HG03457 (cell line): ENCODE results near the gene SMPDL3A.

ENCODE experiments used
- ATAC-seq: cut with Tn5 transposase; IDR thresholded peaks from one replicate; pipeline ENCODE4 v1.9.1; 2021; ENCODE audit warnings: moderate number of reproducible peaks; ENCODE audit not compliant: unreplicated experiment

Gene SMPDL3A

DNA sequence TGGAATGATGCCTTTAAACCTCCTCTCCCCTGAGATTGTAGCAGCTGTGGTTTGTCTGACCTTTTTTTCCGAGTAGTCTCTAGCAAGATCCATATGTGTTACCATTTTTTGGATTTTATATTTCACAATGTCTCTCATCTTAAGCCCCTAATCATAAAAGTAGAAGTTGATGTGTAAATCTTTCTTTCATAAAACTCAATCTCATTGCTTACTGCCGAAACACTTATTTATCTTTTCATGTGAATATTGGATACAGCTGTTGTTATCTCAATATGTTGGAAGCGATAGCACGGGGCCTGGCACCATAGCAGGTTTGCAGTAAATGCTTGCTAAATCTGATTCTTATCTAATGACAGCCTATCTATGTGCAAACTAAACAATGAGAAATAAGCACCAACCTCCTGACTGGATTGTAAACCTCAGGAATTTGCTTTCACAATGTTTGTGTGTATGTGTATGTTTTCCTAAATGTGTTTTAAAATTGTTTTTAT, 14.2 kb downstream of the SMPDL3A start:
- no peak for ATAC-seq

DNA sequence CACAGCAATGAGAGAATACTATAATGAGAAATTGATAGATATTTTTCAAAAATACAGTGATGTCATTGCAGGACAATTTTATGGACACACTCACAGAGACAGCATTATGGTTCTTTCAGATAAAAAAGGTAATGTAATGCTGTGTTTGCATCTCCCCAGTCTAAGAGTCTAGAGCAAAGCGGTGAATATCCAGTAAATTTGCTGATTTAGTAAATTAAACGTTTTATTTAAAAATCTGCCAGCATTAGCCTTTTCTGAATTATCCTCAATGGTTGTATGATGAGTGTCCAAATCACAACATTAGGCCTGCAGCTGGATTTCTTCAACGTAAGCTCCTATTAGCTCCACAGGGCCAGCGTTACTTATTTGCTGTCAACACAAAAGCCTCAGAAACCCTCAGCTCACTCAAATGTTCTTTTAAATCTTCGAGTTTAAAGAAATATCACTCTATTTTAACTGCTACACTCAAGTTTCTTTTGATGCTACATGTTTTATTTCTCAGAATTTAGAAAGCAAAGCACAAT, 16.0 kb downstream of the SMPDL3A start:
- ATAC-seq: no peak

DNA sequence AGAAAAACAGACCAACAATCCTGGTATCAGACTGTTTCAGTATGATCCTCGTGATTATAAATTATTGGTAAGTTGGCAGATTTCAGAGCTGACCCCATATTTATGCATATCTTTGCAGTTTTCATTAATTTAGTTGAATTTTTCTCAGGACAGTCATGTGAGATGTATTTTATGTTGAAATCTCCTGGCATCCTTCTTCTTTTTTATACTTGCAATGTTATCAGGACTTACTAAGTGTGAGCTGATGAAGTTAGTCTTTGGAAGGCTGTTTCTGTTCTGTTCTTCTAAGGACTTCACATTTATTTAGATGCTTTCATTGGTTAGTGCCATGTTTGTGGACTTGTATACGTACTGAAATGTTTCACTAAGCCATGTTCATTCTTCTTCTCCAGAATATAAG, 17.2 kb downstream of the SMPDL3A start:
- ATAC-seq: no peak

DNA sequence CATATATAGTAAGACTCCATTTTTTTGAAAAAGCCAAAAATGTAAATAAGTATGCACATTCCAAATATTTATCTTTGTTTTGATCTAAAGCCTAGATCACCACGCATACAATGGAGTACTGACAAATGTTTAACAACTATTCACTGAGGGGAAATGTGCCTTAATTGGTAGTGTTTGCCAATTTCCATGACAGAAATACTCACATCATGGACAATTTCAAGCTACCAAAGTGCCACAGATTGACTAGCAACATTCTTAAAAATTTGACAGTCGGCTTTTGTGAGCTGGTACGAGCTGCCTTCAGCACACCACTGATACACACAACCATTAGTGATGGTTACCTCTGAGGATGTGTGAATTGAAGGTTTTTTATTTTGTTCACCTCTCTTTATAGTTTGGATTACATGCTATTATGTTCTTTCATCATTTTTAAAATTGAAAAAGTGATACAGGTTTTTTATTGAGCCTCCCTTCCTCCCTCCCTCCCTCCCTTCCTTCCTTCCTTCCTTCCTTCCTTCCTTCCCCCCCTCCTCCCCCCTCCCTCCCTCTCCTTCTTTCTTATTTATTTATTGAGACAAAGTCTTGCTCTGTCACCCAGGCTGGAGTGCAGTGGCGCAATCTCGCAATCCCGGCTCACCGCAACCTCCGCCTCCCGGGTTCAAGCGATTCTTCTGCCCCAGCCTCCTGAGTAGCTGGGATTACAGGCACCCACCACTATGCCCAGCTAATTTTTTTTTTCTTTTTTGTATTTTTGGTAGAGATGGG, 19.2 kb downstream of the SMPDL3A start:
- ATAC-seq: no peak

DNA sequence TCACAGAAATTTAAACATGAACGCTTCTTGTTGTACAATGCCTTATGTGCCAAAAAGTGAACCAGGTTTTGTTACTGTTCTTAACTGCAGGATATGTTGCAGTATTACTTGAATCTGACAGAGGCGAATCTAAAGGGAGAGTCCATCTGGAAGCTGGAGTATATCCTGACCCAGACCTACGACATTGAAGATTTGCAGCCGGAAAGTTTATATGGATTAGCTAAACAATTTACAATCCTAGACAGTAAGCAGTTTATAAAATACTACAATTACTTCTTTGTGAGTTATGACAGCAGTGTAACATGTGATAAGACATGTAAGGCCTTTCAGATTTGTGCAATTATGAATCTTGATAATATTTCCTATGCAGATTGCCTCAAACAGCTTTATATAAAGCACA, 19.9 kb downstream of the SMPDL3A start:
- no peak for ATAC-seq

DNA sequence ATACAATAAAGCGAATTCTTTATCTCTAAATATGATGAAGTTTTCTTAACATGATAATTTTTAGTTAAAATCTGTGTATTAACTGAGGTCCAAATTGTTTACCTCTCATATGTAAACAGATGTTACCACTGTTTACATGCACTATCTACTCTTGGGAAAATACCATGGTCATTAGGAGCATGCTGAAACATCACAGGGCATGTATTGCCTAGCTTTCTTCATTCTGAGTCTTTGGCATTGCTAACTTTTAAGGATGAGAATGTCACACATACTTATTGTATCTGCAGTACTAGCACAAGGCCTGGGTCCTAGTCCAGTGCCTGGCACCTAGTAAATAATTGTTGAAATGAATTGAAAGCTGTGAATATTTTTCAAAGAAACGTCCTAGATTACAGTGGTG, 20.6 kb downstream of the SMPDL3A start:
- ATAC-seq: no peak

DNA sequence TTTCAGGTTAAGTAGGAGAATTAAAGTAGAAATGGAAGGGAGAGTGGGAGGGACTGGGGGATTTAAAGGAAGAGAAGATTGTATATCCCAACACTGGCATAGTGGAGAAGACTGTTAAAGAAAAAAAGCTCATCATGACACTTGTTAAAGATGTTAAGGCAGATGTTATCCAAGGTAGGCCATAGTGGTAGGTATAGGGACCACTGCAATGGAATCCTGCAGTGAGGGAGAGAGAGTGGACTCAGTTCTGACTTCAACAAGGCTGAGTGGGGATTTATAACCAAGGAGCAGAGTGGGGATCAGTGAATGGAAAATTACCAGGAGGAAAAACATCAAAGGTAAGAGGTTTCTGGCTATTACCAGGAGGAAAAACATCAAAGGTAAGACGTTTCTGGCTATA, 21.1 kb downstream of the SMPDL3A start:
- no peak for ATAC-seq

DNA sequence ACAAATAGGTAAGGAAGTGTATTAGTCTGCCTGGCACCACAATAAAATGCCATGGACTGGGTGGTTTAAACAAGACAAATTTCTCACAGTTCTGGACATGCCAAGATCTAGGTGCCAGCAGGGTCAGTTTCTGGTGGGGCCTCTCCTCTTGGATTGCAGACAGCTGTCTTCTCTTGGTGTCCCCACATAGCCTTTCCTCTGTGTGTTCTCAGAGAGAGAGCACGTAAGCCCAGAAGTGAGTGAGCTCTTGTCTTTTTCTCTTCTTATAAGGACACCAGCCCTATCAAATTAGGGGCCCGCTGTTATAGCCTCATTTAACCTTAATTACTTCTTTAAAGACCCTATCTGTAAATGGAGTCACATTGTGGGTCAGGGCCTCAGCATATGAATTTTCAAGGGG, 28.3 kb downstream of the SMPDL3A start:
- no peak for ATAC-seq

DNA sequence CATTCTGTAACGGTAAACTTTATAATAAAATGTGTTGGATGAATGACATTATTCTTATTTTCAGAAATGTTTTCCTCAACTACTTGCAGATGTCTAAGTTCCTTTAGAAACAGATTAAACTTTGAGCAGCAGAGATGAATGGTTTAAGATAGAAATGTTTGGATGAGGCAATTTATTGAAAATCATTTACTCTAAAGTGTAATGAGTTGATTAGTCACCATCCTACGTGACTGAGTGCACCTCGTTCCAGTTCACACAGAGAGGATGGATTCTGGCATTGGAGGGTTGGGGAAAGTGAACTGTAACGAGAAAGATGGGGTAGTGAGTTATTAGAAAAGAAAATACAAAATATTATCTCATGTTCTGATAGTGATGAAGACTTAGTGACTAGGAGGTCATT, 28.7 kb downstream of the SMPDL3A start:
- ATAC-seq: no peak

DNA sequence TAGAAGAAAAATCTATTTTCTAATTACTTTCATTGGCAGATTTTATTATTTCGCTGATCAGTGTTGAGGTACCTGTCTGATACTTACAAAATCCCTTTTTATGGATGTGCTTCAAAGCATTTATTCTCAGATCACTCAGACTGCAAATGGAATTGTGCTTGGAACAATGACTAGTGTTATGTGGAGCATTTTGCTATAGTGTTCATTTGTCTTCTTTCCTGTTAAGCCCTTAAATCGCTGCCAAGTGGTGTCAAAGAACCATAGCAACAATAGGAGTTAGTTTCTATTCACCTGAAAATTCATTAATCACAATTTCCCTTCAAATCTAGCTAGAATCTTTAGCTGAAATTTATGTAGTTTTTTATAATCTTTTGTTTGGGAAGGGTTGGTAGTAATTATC, 29.8 kb downstream of the SMPDL3A start:
- no peak for ATAC-seq

DNA sequence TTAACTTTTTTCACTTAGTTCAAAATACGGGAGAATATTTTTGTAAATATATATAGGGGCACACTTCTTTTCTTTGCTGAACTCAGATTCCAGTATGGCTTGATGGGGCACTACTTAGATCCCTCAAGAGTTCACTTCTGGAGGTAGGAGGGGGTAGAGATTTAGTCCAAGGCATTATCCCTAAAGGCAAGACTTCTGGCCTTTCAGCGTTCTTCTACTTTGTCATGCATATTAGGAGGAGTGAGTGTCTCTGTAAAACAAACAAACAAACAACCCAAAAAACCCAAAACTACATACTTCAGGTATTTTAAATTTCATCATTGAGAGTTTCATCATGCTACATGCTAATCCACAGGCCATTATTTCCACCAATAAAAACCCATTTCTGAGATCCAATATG, 32.0 kb downstream of the SMPDL3A start:
- ATAC-seq: no peak

DNA sequence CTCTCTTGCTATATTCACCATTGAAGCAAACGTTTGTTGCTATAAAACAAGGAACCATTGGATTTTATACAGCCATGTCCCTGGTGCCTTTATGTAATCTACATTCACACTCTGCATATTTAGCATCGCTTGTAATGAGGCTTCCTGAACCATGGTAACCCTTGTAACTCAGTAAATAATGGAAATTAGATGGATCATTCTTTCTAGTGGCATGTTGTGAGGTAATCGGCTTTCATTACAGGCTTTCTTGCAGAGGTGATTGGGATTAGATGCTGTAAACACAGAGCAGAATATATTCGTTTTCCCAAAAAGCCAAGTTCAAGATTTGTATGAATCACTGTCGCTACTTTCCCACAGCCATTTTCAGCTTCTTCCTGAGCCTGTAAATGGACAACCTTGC, 36.1 kb downstream of the SMPDL3A start:
- ATAC-seq: no peak

DNA sequence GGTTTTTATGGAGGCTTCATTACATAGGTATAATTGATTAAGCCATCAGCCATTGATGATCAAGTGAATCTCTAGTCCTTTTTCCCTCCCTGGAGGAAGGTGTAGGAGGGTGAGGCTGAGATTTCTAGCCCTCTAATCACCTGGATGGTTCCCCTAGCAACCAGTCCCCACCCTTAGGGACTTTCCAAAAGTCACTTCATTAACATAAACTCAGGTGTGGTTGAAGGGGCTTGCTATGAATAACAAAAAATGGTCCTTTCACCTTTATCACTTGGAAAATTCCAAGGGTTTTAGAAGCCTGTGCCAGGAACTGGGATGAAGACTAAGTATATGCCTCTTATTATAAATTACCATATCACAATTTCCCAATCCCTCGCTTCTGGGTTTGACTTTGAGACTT, 40.4 kb downstream of the SMPDL3A start:
- ATAC-seq: no peak

DNA sequence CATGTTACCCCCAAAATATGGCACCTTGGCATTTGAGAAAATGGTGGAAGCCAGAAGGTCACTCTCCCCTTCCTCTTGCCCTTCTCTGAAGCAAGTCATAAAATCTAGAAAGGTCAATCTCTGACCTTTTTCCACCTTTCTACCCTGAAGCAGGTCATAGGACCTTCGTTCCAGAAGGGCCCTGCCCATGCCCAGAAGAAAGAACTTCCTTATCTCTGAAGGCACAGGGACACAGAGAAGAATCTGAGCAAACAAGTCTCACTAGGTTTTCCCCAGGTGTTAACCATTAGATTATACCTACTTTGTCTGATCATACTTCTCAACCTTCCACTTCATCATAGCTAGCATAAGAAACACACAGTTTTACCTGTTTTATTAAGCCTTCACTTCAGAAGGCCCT, 42.5 kb downstream of the SMPDL3A start:
- ATAC-seq: no peak

DNA sequence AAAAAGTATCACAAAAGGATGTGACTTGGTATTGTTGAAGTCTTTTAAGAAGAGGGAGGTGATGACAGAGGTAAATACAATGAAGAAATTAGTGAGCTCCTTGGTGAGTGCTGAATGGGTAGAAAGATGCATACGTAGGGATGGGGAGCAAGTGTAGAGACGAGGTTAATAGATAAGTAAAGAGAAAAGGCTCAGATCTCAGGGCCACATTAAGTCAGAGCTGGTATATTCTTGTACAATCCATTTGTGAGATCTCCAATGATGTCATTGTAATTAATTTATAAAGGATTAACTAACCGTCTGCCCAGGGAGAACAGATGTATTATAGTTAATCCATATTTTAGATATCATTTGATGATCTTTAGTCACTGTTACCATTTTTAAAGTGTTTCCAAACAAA, 43.4 kb downstream of the SMPDL3A start:
- no peak for ATAC-seq

DNA sequence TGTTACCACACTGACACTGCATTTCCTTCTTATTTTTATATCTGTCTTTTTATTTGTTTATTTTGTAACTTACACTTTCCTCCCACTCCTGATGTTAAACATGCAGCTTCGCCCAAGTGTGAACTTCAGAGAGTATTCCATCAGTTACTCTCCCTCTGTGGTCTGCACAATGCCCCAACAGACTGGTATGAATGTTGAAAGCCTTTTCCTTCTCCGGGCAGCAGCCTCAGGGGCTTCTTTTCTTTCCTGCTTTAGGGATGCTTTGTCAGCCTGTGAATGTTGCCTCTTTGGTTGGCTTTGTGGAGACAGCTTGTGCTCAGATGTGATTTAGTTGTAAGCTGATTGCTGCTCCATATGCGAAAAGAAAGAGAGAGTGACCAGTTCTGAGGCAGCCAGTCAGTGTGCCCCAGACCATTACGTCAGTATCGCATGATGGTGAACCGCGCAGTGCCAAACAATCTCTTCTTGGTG, 44.0 kb downstream of the SMPDL3A start:
- ATAC-seq: no peak

DNA sequence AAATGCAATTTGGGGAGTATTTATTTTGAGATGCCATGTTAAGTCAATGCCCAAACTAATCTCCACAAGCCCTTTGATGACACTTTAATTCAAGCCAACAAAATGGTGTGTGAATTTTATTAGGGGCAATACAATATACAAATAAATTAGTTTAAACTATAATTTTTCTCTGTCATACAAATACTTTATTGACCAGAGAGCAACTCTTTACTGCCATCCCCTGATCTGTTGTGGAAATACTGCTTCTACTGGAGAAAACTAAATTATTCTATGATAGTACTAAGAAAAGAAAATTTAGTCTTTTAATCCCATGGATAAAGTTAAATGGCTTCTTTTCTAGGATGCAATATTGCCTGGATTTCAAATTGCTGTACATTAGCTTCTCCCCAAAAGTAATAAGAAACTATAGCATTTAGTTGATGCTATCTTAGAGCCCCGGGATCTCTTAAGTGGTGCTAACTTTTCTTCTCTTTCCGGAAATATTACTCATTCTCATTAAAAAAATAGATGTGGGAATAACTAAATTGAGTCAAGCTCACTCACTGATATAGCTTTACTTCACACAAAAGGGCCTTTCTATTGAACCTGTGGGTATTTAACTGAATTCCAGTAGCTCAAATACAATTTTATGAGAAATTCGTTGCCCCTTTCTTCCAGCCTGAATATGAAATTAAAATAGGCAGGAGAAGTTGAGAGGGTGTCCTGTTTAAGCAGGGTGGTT, 49.2 kb downstream of the SMPDL3A start:
- ATAC-seq: no peak

DNA sequence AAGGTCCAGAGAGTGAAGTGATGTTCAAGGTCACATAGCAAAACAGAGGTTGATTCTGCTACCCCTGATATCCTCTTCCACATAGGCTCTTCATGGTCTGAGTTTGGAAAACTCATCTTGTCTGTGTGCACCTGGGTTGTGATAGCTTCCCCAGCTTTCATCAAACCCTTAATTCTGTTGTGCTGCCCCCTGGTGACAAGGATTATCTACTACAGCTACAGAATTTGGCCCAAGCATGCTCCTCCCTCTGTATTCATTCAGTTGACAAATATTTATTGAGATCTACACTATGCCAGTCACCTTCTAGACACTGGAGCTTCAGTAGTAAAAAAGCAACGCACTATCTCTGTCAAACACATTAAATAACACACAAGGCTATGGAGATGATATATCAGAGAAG, 50.4 kb downstream of the SMPDL3A start:
- no peak for ATAC-seq

DNA sequence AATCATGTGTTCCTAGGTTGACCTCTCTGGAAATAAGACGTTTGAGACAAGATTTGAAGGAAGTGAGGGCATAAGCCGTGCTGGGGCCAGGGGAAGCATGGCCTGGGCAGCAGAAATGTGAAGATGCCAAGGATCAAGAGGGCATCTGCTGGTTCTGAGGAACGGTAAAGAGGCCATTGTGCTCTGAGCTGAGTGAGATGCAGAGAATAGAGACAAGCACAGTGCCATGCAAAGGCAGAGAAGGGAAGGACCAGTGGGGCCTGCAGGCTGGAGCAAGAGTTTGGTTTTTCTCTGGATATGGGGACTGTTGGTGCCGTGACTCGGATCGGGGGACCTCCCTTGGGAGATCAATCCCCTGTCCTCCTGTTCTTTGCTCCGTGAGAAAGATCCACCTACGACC, 50.8 kb downstream of the SMPDL3A start:
- no peak for ATAC-seq

DNA sequence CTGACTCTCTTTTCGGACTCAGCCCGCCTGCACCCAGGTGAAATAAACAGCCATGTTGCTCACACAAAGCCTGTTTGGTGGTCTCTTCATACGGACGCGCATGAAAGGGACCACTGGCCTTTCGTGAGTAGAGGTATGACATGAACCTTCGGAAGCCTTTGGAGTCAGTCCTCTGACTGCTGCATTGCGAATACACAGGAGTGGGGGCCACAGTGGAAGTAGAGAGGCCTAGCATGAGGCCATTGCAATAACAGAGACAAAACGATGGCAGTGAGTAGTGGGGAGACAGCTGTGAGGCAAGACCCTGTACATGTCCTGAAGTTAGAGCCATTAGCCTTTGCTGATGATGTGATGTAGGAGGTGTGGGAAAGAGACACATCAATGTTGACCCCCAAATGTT, 56.4 kb downstream of the SMPDL3A start:
- no peak for ATAC-seq

DNA sequence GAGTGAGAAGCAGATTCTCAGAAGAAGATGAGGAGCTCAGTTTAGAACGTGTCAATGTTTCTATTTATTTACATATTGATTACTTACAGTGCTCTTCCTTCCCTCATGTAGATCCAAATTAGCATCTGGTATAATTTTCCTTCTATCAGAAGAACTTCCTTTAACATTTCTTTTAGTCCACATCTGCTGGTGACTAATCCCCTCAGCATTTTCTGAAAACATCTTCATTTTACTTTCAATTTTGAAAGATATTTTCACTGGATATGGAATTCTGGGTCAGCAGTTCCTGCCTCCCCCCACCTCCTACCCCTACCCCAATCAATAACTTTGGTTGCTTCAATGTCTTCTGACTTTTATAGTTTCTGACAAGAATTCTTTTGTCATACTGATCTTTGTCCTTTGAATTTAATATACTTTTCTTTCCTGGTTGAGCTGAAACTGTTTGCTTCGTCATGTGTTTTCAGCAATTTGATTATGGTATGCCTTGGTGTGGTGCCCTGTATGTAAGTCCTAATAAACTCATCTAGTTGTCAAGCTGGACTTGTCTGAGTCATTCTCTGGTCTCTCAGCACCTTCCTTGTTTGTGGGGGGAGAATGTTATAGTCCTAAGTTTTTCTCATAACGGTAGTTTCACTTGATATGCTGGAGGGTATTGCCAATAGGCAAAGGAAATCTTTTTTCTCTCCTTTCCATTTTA, 57.0 kb downstream of the SMPDL3A start:
- no peak for ATAC-seq
